Measurements from ENCODE around the gene TIMP2. TPM values are rescaled to one million over a fixed set of nuclear protein-coding genes. Genes with fewer than 3 reads are reported as not detected.

TIMP2 gene
- total RNA-seq, 1 experiment from 2014 or later, result 62.4 TPM

DNA sequence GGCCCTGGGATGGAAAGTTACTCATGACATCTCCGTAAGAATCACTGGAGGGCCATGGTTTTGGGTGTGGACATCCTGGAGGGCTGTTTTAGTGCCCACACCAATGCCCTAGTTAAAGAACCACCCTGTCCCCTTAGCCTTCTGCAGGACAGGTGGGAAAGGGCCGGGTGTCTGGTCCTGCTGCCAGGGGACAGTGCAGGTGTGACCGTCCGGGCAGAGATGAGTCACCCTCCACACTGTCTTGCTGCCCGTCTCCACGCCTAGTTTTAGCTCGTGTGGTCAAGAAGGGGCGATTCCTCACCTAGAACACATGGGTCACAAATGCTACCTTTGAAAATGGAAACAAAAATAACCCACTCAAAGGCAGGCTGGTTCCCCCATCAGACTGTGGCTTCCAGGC is 39.2 kb downstream of the TIMP2 start:
- no peak overlapping the region for H3K4me3 ChIP-seq (ENCODE audit: low read depth in 2 of 2, low read length in 2 of 2)
- CTCF ChIA-PET, result no interaction called here

GRCh38 chr17:78884876-78885667 is 40.1 kb downstream of the TIMP2 start:
- H3K4me1 ChIP-seq (ENCODE audit: control insufficient read depth, insufficient read depth, low read length), result peaks cover 20% of the 10 kb centered on the region
- intact Hi-C loops (cut with micrococcal nuclease; ENCODE audit: unreplicated experiment), result no loop called here

More for the DNA sequence above, 39.2 kb downstream of the TIMP2 start:
- no peak for ATAC-seq
- no peaks in the 10 kb centered on the region for H3K36me3 ChIP-seq (ENCODE audit: control insufficient read depth, insufficient read depth, low read length)
- intact Hi-C loops (cut with micrococcal nuclease; ENCODE audit: unreplicated experiment) (no loop called here), in situ Hi-C loops (cut with HindIII; ENCODE audit: low pct_unique_long_range_greater_than_20kb, low sequenced_read_pairs) (no loop called here)
- BruUV-seq (replicated peaks), result no TSS peak
- H3K27me3 ChIP-seq (ENCODE audit: control insufficient read depth, insufficient read depth, low read length), result no peaks in the 10 kb centered on the region
- H3K9me3 ChIP-seq (ENCODE audit: control insufficient read depth, insufficient read depth, low read depth, low read length), result no peaks in the 10 kb centered on the region
- H3K4me1 ChIP-seq (ENCODE audit: control insufficient read depth, insufficient read depth, low read length), result peaks cover 20% of the 10 kb centered on the region
- no peak for TF ChIP-seq TCF7L2 (IDR thresholded peaks at IDR 0.05; ENCODE audit: low read depth, low read length)
- TF ChIP-seq CTCF (IDR thresholded peaks at IDR 0.05), result no peak
- TF ChIP-seq, protein P1, sequence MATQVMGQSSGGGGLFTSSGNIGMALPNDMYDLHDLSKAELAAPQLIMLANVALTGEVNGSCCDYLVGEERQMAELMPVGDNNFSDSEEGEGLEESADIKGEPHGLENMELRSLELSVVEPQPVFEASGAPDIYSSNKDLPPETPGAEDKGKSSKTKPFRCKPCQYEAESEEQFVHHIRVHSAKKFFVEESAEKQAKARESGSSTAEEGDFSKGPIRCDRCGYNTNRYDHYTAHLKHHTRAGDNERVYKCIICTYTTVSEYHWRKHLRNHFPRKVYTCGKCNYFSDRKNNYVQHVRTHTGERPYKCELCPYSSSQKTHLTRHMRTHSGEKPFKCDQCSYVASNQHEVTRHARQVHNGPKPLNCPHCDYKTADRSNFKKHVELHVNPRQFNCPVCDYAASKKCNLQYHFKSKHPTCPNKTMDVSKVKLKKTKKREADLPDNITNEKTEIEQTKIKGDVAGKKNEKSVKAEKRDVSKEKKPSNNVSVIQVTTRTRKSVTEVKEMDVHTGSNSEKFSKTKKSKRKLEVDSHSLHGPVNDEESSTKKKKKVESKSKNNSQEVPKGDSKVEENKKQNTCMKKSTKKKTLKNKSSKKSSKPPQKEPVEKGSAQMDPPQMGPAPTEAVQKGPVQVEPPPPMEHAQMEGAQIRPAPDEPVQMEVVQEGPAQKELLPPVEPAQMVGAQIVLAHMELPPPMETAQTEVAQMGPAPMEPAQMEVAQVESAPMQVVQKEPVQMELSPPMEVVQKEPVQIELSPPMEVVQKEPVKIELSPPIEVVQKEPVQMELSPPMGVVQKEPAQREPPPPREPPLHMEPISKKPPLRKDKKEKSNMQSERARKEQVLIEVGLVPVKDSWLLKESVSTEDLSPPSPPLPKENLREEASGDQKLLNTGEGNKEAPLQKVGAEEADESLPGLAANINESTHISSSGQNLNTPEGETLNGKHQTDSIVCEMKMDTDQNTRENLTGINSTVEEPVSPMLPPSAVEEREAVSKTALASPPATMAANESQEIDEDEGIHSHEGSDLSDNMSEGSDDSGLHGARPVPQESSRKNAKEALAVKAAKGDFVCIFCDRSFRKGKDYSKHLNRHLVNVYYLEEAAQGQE (IDR thresholded peaks at IDR 0.05; ENCODE audit: insufficient read depth in 1 of 2, low read depth in 2 of 2, low read length in 1 of 2), result no peak
- TF ChIP-seq POLR2AphosphoS5 (IDR thresholded peaks at IDR 0.05; ENCODE audit: low read depth, low read length), result no peak
- no peak for TF ChIP-seq SIN3A (IDR thresholded peaks at IDR 0.05; ENCODE audit: borderline replicate concordance, insufficient read depth, low read depth, low read length)
- POLR2A ChIA-PET, result no interaction called here
- DNase-seq (ENCODE audit: low read depth, low spot score), result no peak
- H3K27ac ChIP-seq (ENCODE audit: low read length), result no peak overlapping the region

More at GRCh38 chr17:78884876-78885667, 40.1 kb downstream of the TIMP2 start:
- ChIA-PET CTCF (no interaction called here), POLR2A (no interaction called here)
- no peak overlapping the region for H3K27ac ChIP-seq (ENCODE audit: low read length)
- TF ChIP-seq, protein P1 (IDR thresholded peaks at IDR 0.05; ENCODE audit: insufficient read depth in 1 of 2, low read depth in 2 of 2, low read length in 1 of 2), result no peak
- TF ChIP-seq POLR2AphosphoS5 (IDR thresholded peaks at IDR 0.05; ENCODE audit: low read depth, low read length), result no peak
- TF ChIP-seq TCF7L2 (IDR thresholded peaks at IDR 0.05; ENCODE audit: low read depth, low read length), result no peak
- no peak for TF ChIP-seq SIN3A (IDR thresholded peaks at IDR 0.05; ENCODE audit: borderline replicate concordance, insufficient read depth, low read depth, low read length)
- TF ChIP-seq CTCF (IDR thresholded peaks at IDR 0.05), result no peak
- in situ Hi-C loops (cut with HindIII; ENCODE audit: low pct_unique_long_range_greater_than_20kb, low sequenced_read_pairs), result no loop called here
- DNase-seq (ENCODE audit: low read depth, low spot score) (no peak), ATAC-seq (no peak)
- no TSS peak for BruUV-seq (replicated peaks)
- no peaks in the 10 kb centered on the region for H3K36me3 ChIP-seq (ENCODE audit: control insufficient read depth, insufficient read depth, low read length)
- no peak overlapping the region for H3K4me3 ChIP-seq (ENCODE audit: low read depth in 2 of 2, low read length in 2 of 2)
- H3K27me3 ChIP-seq (ENCODE audit: control insufficient read depth, insufficient read depth, low read length), result no peaks in the 10 kb centered on the region
- H3K9me3 ChIP-seq (ENCODE audit: control insufficient read depth, insufficient read depth, low read depth, low read length), result no peaks in the 10 kb centered on the region
